ENCODE results near the gene ACCS.

ACCS gene

GRCh38 chr11:44065841-44066731 is at the start of gene ACCS:
Gene ACCS, plus strand, starts transcription at chr11:44066270. Its CDS starts 1,358 bp downstream, at chr11:44067628.
- peak; percentile 90 for DNase-seq (ENCODE audit: low spot score)

- peak; percentile 27 for DNase-seq (ENCODE audit: low spot score)
Observed at GRCh38 chr11:44016546-44017442, 49.3 kb upstream of the ACCS start.

GRCh38 chr11:44017443-44018126 is 48.5 kb upstream of the ACCS start:
- no peak for DNase-seq (ENCODE audit: low spot score)

GRCh38 chr11:44018127-44018521 is 47.9 kb upstream of the ACCS start:
- DNase-seq (ENCODE audit: low spot score): no peak

GRCh38 chr11:44018829-44019228 is 47.2 kb upstream of the ACCS start:
- no peak for DNase-seq (ENCODE audit: low spot score)

- no peak for DNase-seq (ENCODE audit: low spot score)
Observed at GRCh38 chr11:44024977-44025376, 41.1 kb upstream of the ACCS start.

- no peak for DNase-seq (ENCODE audit: low spot score)
Observed at GRCh38 chr11:44025727-44026126, 40.3 kb upstream of the ACCS start.

- no peak for DNase-seq (ENCODE audit: low spot score)
Observed at GRCh38 chr11:44028401-44028800, 37.7 kb upstream of the ACCS start.

- DNase-seq (ENCODE audit: low spot score): no peak
Observed at GRCh38 chr11:44028816-44029506, 37.1 kb upstream of the ACCS start.

GRCh38 chr11:44029507-44029845 is 36.6 kb upstream of the ACCS start:
- DNase-seq (ENCODE audit: low spot score): no peak

GRCh38 chr11:44029977-44030911 is 35.8 kb upstream of the ACCS start:
- DNase-seq (ENCODE audit: low spot score): no peak

GRCh38 chr11:44030996-44031395 is 35.1 kb upstream of the ACCS start:
- DNase-seq (ENCODE audit: low spot score): no peak

- DNase-seq (ENCODE audit: low spot score): no peak
Observed at GRCh38 chr11:44031549-44031948, 34.5 kb upstream of the ACCS start.

- no peak for DNase-seq (ENCODE audit: low spot score)
Observed at GRCh38 chr11:44032299-44033085, 33.6 kb upstream of the ACCS start.

- DNase-seq (ENCODE audit: low spot score): no peak
Observed at GRCh38 chr11:44033411-44033850, 32.6 kb upstream of the ACCS start.

- DNase-seq (ENCODE audit: low spot score): no peak
Observed at GRCh38 chr11:44033856-44034255, 32.2 kb upstream of the ACCS start.

- DNase-seq (ENCODE audit: low spot score): no peak
Observed at GRCh38 chr11:44034639-44035038, 31.4 kb upstream of the ACCS start.

- DNase-seq (ENCODE audit: low spot score): peak; percentile 46
Observed at GRCh38 chr11:44036811-44037657, 29.0 kb upstream of the ACCS start.

GRCh38 chr11:44037658-44037998 is 28.4 kb upstream of the ACCS start:
- DNase-seq (ENCODE audit: low spot score): no peak

All from activated CD4-positive, alpha-beta T cell treated with anti-CD3 and anti-CD28 coated beads, Interleukin-2, Interleukin-4, amounts not matched to agents 100 ng/mL and 50 ng/mL, durations not matched to agents 16 hours and 8 hours (primary cell).